Lung microvascular endothelial cell (primary cell): Measurements from ENCODE around the gene NME3. TPM values are rescaled to one million over a fixed set of nuclear protein-coding genes. Genes with fewer than 3 reads are reported as not detected.

Experiments used
- DNase-seq, 2 donors: peaks; one replicate each; pipeline versions ENCODE4 v3.0.0 to v3.0.0-alpha.2; 2010; ENCODE audit warnings: low read depth in 2 of 2
- total RNA-seq: library from RNA; depleted of rRNA; stranded (reverse); fragments of >200 nt; gene quantifications from 2 replicates; pipeline ENCODE4 v1.2.1, GENCODE V29; 2014

Gene NME3
- total RNA-seq, 1 donor from 2014 or later: 47.4 TPM

GRCh38 chr16:1769402-1770300 lies 1.7 kb downstream of the NME3 start:
- no peak for DNase-seq

GRCh38 chr16:1768767-1769401 lies 2.5 kb downstream of the NME3 start:
- no peak for DNase-seq

- DNase-seq: no peak
Measured at GRCh38 chr16:1768061-1768766, 3.1 kb downstream of the NME3 start.

GRCh38 chr16:1767116-1767994 lies 4.0 kb downstream of the NME3 start:
- DNase-seq: no peak

- no peak for DNase-seq
Measured at GRCh38 chr16:1766701-1767100, 4.6 kb downstream of the NME3 start.

- no peak for DNase-seq
Measured at GRCh38 chr16:1766231-1766630, 5.1 kb downstream of the NME3 start.

GRCh38 chr16:1765826-1766225 lies 5.5 kb downstream of the NME3 start:
- no peak for DNase-seq

- no peak for DNase-seq
Measured at GRCh38 chr16:1764971-1765370, 6.4 kb downstream of the NME3 start.

- peak; percentile 29 to 60 for DNase-seq
Measured at GRCh38 chr16:1763521-1764511, 7.5 kb downstream of the NME3 start.

GRCh38 chr16:1762879-1763520 lies 8.3 kb downstream of the NME3 start:
- DNase-seq: no peak

- DNase-seq: no peak
Measured at GRCh38 chr16:1762196-1762878, 9.0 kb downstream of the NME3 start.

GRCh38 chr16:1761751-1762150 lies 9.6 kb downstream of the NME3 start:
- no peak for DNase-seq

- no peak for DNase-seq
Measured at GRCh38 chr16:1760911-1761310, 10.4 kb downstream of the NME3 start.

- no peak for DNase-seq
Measured at GRCh38 chr16:1759511-1759910, 11.8 kb downstream of the NME3 start.

GRCh38 chr16:1758923-1759322 lies 12.4 kb downstream of the NME3 start:
- DNase-seq: no peak

GRCh38 chr16:1757714-1758461 lies 13.5 kb downstream of the NME3 start:
- no peak for DNase-seq

- no peak for DNase-seq
Measured at GRCh38 chr16:1754204-1754603, 17.1 kb downstream of the NME3 start.

GRCh38 chr16:1752853-1753252 lies 18.5 kb downstream of the NME3 start:
- DNase-seq: no peak
